Measurements from ENCODE around the gene AP5B1. TPM values are rescaled to one million over a fixed set of nuclear protein-coding genes. Genes with fewer than 3 reads are reported as not detected.

AP5B1 gene
- total RNA-seq, 2 experiments from 2014 or later, result 12.9 to 25.6 TPM

DNA sequence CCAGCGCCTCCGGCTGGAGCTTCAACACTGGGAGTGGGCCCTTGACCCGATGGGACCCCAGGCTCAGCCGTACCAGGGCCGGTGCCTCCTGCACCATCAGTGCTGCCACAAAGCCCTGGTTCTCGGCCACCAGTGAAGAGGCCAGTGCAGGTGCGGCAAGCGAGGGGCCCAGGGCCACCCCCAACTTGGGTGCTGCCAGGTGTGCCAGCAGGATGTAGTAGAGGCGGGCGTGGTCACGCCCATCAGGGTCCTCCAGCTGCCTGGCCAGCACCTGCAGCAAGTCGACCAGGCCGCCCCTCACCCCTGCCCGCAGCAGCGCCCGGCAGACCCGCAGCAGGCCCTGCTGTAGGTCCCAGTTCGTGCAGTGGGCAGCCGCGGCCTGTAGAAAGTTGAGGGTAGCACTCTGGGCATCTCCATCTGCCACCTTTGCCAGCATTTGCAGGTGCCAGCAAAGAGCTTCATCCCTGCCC lies 2.3 kb downstream of the AP5B1 start:
- TF ChIP-seq, protein P1, sequence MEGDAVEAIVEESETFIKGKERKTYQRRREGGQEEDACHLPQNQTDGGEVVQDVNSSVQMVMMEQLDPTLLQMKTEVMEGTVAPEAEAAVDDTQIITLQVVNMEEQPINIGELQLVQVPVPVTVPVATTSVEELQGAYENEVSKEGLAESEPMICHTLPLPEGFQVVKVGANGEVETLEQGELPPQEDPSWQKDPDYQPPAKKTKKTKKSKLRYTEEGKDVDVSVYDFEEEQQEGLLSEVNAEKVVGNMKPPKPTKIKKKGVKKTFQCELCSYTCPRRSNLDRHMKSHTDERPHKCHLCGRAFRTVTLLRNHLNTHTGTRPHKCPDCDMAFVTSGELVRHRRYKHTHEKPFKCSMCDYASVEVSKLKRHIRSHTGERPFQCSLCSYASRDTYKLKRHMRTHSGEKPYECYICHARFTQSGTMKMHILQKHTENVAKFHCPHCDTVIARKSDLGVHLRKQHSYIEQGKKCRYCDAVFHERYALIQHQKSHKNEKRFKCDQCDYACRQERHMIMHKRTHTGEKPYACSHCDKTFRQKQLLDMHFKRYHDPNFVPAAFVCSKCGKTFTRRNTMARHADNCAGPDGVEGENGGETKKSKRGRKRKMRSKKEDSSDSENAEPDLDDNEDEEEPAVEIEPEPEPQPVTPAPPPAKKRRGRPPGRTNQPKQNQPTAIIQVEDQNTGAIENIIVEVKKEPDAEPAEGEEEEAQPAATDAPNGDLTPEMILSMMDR (conservative IDR thresholded peaks at IDR 0.05; ENCODE audit: low read length), result no peak
- H3K27ac ChIP-seq (ENCODE audit: low read depth, low read length, poor library complexity, severe bottlenecking), result no peak overlapping the region
- intact Hi-C loops (cut with micrococcal nuclease; ENCODE audit: unreplicated experiment), result no loop called here
- no peak for DNase-seq (ENCODE audit: low spot score)
- H3K9me3 ChIP-seq (ENCODE audit: low read length), result no peaks in the 10 kb centered on the region
- no TSS peak for BruUV-seq (replicated peaks)
- H3K4me2 ChIP-seq (ENCODE audit: low read length), result no peak overlapping the region
- H3K79me2 ChIP-seq (ENCODE audit: insufficient read depth, low read depth, low read length), result no peaks in the 10 kb centered on the region
- ChIA-PET POLR2A (no interaction called here), CTCF (ENCODE audit: unreplicated experiment) (interaction anchor here (0.9 kb wide), 1 partner anchor 24 kb away, joined by 3 read pairs; no protein-coding TSS in a partner anchor)
- no peak overlapping the region for H2AFZ ChIP-seq (ENCODE audit: low read length)
- peaks cover 10% of the 10 kb centered on the region for H3K4me1 ChIP-seq (ENCODE audit: insufficient read depth, low read length, poor library complexity, severe bottlenecking)
- H3K36me3 ChIP-seq (ENCODE audit: insufficient read depth, low read length), result peaks cover 3% of the 10 kb centered on the region; the same call in 1 of the 2 replicates
- H4K20me1 ChIP-seq (ENCODE audit: insufficient read depth, low read length), result peaks cover 5% of the 10 kb centered on the region; the same call in 1 of the 2 replicates
- no peaks in the 10 kb centered on the region for H3K9me2 ChIP-seq (ENCODE audit: insufficient read depth, low read length)
- no peak overlapping the region for H3K4me3 ChIP-seq (ENCODE audit: low read depth, low read length, poor library complexity, severe bottlenecking)

DNA sequence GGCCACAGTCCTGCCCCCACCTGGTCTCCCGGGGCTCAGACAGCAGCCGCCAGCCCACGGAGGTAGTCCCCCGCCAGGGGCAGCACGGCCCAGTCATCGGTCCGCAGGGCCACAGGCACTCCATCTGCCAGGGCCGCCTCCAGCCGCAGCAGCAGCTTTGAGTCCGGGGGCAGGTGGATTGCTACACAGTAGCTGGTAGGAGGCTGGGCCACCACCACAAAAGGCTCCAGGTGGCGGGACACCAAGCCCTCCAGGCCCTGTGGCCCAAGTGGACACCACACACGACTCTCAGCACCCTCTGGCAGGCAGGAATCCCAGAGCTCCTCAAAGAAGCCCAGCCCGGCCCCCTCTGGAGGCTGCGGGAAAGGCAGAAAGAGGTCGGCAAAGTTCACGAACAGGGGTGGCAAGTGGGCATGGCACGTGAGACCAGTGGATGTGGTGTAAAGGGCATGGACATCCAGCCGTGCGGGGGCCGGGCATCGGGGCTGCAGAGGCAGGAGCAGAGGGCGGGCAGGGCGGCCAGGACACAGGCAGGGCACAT lies 2.9 kb downstream of the AP5B1 start:
- POLR2A ChIA-PET, result no interaction called here
- CTCF ChIA-PET (ENCODE audit: unreplicated experiment), result no interaction called here
- no peaks in the 10 kb centered on the region for H3K9me3 ChIP-seq (ENCODE audit: low read length)
- no peak overlapping the region for H3K4me3 ChIP-seq (ENCODE audit: low read depth, low read length, poor library complexity, severe bottlenecking)
- H3K4me2 ChIP-seq (ENCODE audit: low read length), result no peak overlapping the region
- no peaks in the 10 kb centered on the region for H3K79me2 ChIP-seq (ENCODE audit: insufficient read depth, low read depth, low read length)
- H3K4me1 ChIP-seq (ENCODE audit: insufficient read depth, low read length, poor library complexity, severe bottlenecking), result peaks cover 10% of the 10 kb centered on the region
- peaks cover 3% of the 10 kb centered on the region; the same call in 1 of the 2 replicates for H3K36me3 ChIP-seq (ENCODE audit: insufficient read depth, low read length)
- no peak overlapping the region for H3K27ac ChIP-seq (ENCODE audit: low read depth, low read length, poor library complexity, severe bottlenecking)
- peaks cover 5% of the 10 kb centered on the region; the same call in 1 of the 2 replicates for H4K20me1 ChIP-seq (ENCODE audit: insufficient read depth, low read length)
- DNase-seq (ENCODE audit: low spot score), result no peak
- BruUV-seq (replicated peaks), result no TSS peak
- no peak for TF ChIP-seq EZH2phosphoT487 (IDR thresholded peaks at IDR 0.05; ENCODE audit: borderline replicate concordance, low read depth, low read length)
- TF ChIP-seq, protein P1 (conservative IDR thresholded peaks at IDR 0.05; ENCODE audit: low read length), result no peak
- intact Hi-C loops (cut with micrococcal nuclease; ENCODE audit: unreplicated experiment), result no loop called here
- H3K9me2 ChIP-seq (ENCODE audit: insufficient read depth, low read length), result no peaks in the 10 kb centered on the region
- H2AFZ ChIP-seq (ENCODE audit: low read length), result no peak overlapping the region

DNA sequence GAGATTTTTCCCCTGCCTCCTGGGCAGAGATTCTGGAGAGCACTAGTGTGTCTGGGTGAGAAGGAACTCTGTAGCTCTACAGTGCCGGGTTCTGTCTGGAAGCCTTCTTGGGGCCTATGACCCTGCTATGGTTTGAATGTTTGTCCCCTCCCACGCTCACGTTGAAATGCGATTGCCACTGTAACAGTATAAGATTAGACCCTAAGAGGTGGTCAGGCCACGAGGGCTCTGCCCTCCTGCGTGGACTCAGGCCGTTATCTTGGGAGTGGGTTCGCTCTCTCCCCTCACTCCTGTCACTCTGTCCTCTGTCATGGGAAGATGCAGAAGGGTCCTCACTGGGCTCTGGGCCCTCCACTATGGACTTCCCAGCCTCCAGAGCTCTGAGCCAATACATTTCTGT lies 3.5 kb downstream of the AP5B1 start:
- H3K4me3 ChIP-seq (ENCODE audit: low read depth, low read length, poor library complexity, severe bottlenecking), result no peak overlapping the region
- H3K4me2 ChIP-seq (ENCODE audit: low read length), result no peak overlapping the region
- H3K9me3 ChIP-seq (ENCODE audit: low read length), result no peaks in the 10 kb centered on the region
- no peaks in the 10 kb centered on the region for H3K9me2 ChIP-seq (ENCODE audit: insufficient read depth, low read length)
- ChIA-PET CTCF (ENCODE audit: unreplicated experiment) (no interaction called here), POLR2A (interaction anchor here (0.5 kb wide), 1 partner anchor 26 kb away, joined by 3 read pairs; no protein-coding TSS in a partner anchor)
- peaks cover 3% of the 10 kb centered on the region; the same call in 1 of the 2 replicates for H3K36me3 ChIP-seq (ENCODE audit: insufficient read depth, low read length)
- H2AFZ ChIP-seq (ENCODE audit: low read length), result no peak overlapping the region
- no peak for DNase-seq (ENCODE audit: low spot score)
- no peak overlapping the region for H3K27ac ChIP-seq (ENCODE audit: low read depth, low read length, poor library complexity, severe bottlenecking)
- no TSS peak for BruUV-seq (replicated peaks)
- H3K4me1 ChIP-seq (ENCODE audit: insufficient read depth, low read length, poor library complexity, severe bottlenecking), result peaks cover 10% of the 10 kb centered on the region
- peaks cover 5% of the 10 kb centered on the region; the same call in 1 of the 2 replicates for H4K20me1 ChIP-seq (ENCODE audit: insufficient read depth, low read length)
- TF ChIP-seq, protein P1 (conservative IDR thresholded peaks at IDR 0.05; ENCODE audit: low read length), result no peak
- TF ChIP-seq EZH2phosphoT487 (IDR thresholded peaks at IDR 0.05; ENCODE audit: borderline replicate concordance, low read depth, low read length), result no peak
- no peaks in the 10 kb centered on the region for H3K79me2 ChIP-seq (ENCODE audit: insufficient read depth, low read depth, low read length)
- intact Hi-C loops (cut with micrococcal nuclease; ENCODE audit: unreplicated experiment), result no loop called here
